HT1080 (cell line): ENCODE measurements around the gene ZNF595. TPM values are rescaled to one million over a fixed set of nuclear protein-coding genes. Genes with fewer than 3 reads are reported as not detected.

Source experiments
- total RNA-seq: library from RNA; depleted of rRNA; stranded (reverse); fragments of >200 nt; shearing (Covaris generic); gene quantifications from 2 replicates; pipeline ENCODE4 v1.2.3, GENCODE V29; 2014; rRNA removed

The ZNF595 gene
- total RNA-seq, 1 experiment from 2014 or later: 94.6 TPM

Other genes with a start within 250 kb of the ZNF595 start
- gene ZNF718, start 71.2 kb downstream of the ZNF595 start, total RNA-seq: 0.67 and 1.5 TPM in 2 replicates